PC-9 (cell line): ENCODE data around the gene RBFOX1. TPM values are rescaled to one million over a fixed set of nuclear protein-coding genes. Genes with fewer than 3 reads are reported as not detected.

Experiments used
- BruUV-seq: library from RNA; stranded (reverse); fragments of 400-500 nt; replicated peaks from 2 replicates; lab custom pipeline; 2021; lab: Mats Ljungman, UMichigan
- CTCF ChIA-PET: fragments of 300-600 bp; sonication (Branson Sonifier 250); formaldehyde crosslinking; loops from one replicate; lab custom pipeline; 2022; ENCODE audit warnings: antibody characterized with exemption; lab: Charles Lee
- POLR2A ChIA-PET: fragments of 300-600 bp; sonication (Branson Sonifier 250); formaldehyde crosslinking; loops from one replicate; lab custom pipeline; 2022; ENCODE audit warnings: antibody characterized with exemption; ENCODE audit not compliant: unreplicated experiment; lab: Charles Lee
- DNase-seq, 2 experiments: peaks; one replicate each; pipeline versions ENCODE4 v3.0.0 to v3.0.0-alpha.2; 2015 to 2022; ENCODE audit warnings: mixed read lengths in 1 of 2
- H2AFZ ChIP-seq: fragments of 200-600 bp; sonication (generic); 2 replicates; pipeline ENCODE4 v1.8.1; 2017; ENCODE audit warnings: antibody characterized with exemption
- H3F3A ChIP-seq: fragments of 200-600 bp; sonication (generic); 2 replicates; pipeline ENCODE4 v1.8.1; 2017; ENCODE audit warnings: antibody characterized with exemption, mild to moderate bottlenecking, low read depth; ENCODE audit not compliant: insufficient read depth
- H3K27ac ChIP-seq: fragments of 200-600 bp; sonication (generic); 2 replicates; pipeline ENCODE4 v1.6.1; 2016; ENCODE audit warnings: mixed run types
- H3K27me3 ChIP-seq: fragments of 200-600 bp; sonication (generic); 2 replicates; pipeline ENCODE4 v1.6.1; 2016; ENCODE audit warnings: low read depth, mixed run types; ENCODE audit not compliant: insufficient read depth
- H3K36me3 ChIP-seq: fragments of 200-600 bp; sonication (generic); 2 replicates; pipeline ENCODE4 v1.6.1; 2016; ENCODE audit warnings: low read depth, mixed run types
- H3K4me1 ChIP-seq: fragments of 200-600 bp; sonication (generic); replicated peaks from 2 replicates; pipeline ENCODE4 v1.6.1; 2016; ENCODE audit warnings: mixed run types; ENCODE audit not compliant: insufficient read depth
- H3K4me2 ChIP-seq: fragments of 200-600 bp; sonication (generic); 2 replicates; pipeline ENCODE4 v1.6.1; 2017; ENCODE audit warnings: mixed run types
- H3K4me3 ChIP-seq: fragments of 200-600 bp; sonication (generic); 2 replicates; pipeline ENCODE4 v1.6.1; 2016; ENCODE audit warnings: mixed run types
- H3K79me2 ChIP-seq: fragments of 200-600 bp; sonication (generic); 2 replicates; pipeline ENCODE4 v1.6.1; 2017; ENCODE audit warnings: low read depth, mixed run types
- H3K9me2 ChIP-seq: fragments of 200-600 bp; sonication (generic); 2 replicates; pipeline ENCODE4 v1.8.1; 2017; ENCODE audit warnings: mild to moderate bottlenecking; ENCODE audit not compliant: insufficient read depth
- H3K9me3 ChIP-seq: fragments of 200-600 bp; sonication (generic); 2 replicates; pipeline ENCODE4 v1.8.1; 2016; ENCODE audit warnings: low read depth; ENCODE audit not compliant: insufficient read depth
- H4K20me1 ChIP-seq: fragments of 200-600 bp; sonication (generic); 2 replicates; pipeline ENCODE4 v1.8.1; 2017; ENCODE audit not compliant: insufficient read depth
- CTCF ChIP-seq: fragments of 200-600 bp; sonication (generic); conservative IDR thresholded peaks from 2 replicates; pipeline ENCODE4 v1.6.1; 2017; ENCODE audit warnings: mixed run types, antibody characterized with exemption, mild to moderate bottlenecking, moderate library complexity
- EZH2 ChIP-seq: fragments of 200-600 bp; sonication (generic); IDR thresholded peaks from 2 replicates; pipeline ENCODE4 v1.8.0; 2017; ENCODE audit warnings: antibody characterized with exemption, low read depth
- intact Hi-C: fragments of 100-400 bp; cut with micrococcal nuclease; formaldehyde crosslinking; loops from one replicate; pipeline ENCODE4 v1.10.0; 2022; ENCODE audit not compliant: unreplicated experiment
- total RNA-seq: library from RNA; stranded (reverse); gene quantifications from 2 replicates; pipeline ENCODE4 v1.2.3, GENCODE V29; 2021

The RBFOX1 gene
- total RNA-seq, 1 experiment from 2014 or later = not detected

GRCh38 chr16:7338826-7339225 lies 6.2 kb downstream of the RBFOX1 start:
- no peaks in the 10 kb centered on the region for H3K9me3 ChIP-seq
- no peak overlapping the region for H3K4me2 ChIP-seq
- no peaks in the 10 kb centered on the region for H4K20me1 ChIP-seq
- TF ChIP-seq CTCF = no peak
- no peak for TF ChIP-seq EZH2
- no peak overlapping the region for H3K27ac ChIP-seq
- H3F3A ChIP-seq = no peaks in the 10 kb centered on the region
- no TSS peak for BruUV-seq
- POLR2A ChIA-PET = no interaction called here
- H3K27me3 ChIP-seq = peaks cover 6% of the 10 kb centered on the region
- H3K36me3 ChIP-seq = no peaks in the 10 kb centered on the region
- intact Hi-C loops = no loop called here
- H3K9me2 ChIP-seq = no peaks in the 10 kb centered on the region
- no peak overlapping the region for H3K4me3 ChIP-seq
- H3K4me1 ChIP-seq = no peaks in the 10 kb centered on the region
- H3K79me2 ChIP-seq = no peaks in the 10 kb centered on the region
- H2AFZ ChIP-seq = no peak overlapping the region
- DNase-seq = no peak
- CTCF ChIA-PET = no interaction called here

- H3F3A ChIP-seq = no peaks in the 10 kb centered on the region
- H4K20me1 ChIP-seq = no peaks in the 10 kb centered on the region
- no peak overlapping the region for H2AFZ ChIP-seq
- intact Hi-C loops = no loop called here
- H3K36me3 ChIP-seq = no peaks in the 10 kb centered on the region
- CTCF ChIA-PET = no interaction called here
- H3K27me3 ChIP-seq = peaks cover under 1% of the 10 kb centered on the region; the same call in 1 of the 2 replicates
- no peak for DNase-seq
- no peak overlapping the region for H3K27ac ChIP-seq
- POLR2A ChIA-PET = no interaction called here
- no peak overlapping the region for H3K4me3 ChIP-seq
- H3K79me2 ChIP-seq = no peaks in the 10 kb centered on the region
- H3K9me3 ChIP-seq = no peaks in the 10 kb centered on the region
- no peaks in the 10 kb centered on the region for H3K9me2 ChIP-seq
- no TSS peak for BruUV-seq
- no peaks in the 10 kb centered on the region for H3K4me1 ChIP-seq
- TF ChIP-seq EZH2 (no peak), CTCF (no peak)
- no peak overlapping the region for H3K4me2 ChIP-seq
These were observed 7.1 kb downstream of the RBFOX1 start for GRCh38 chr16:7339700-7340099.

GRCh38 chr16:7340938-7341337 lies 8.3 kb downstream of the RBFOX1 start:
- Histone ChIP-seq H2AFZ (no peak overlapping the region), H4K20me1 (no peaks in the 10 kb centered on the region), H3K4me3 (no peak overlapping the region), H3K36me3 (no peaks in the 10 kb centered on the region), H3F3A (no peaks in the 10 kb centered on the region), H3K27me3 (peaks cover 7% of the 10 kb centered on the region; the same call in 1 of the 2 replicates), H3K9me3 (no peaks in the 10 kb centered on the region), H3K4me1 (no peaks in the 10 kb centered on the region), H3K79me2 (no peaks in the 10 kb centered on the region), H3K27ac (no peak overlapping the region), H3K4me2 (no peak overlapping the region), H3K9me2 (no peaks in the 10 kb centered on the region)
- intact Hi-C loops = no loop called here
- ChIA-PET POLR2A (no interaction called here), CTCF (no interaction called here)
- no TSS peak for BruUV-seq
- no peak for DNase-seq
- TF ChIP-seq CTCF (no peak), EZH2 (no peak)
